ENCODE results near the gene UGT1A9.

The UGT1A9 gene

DNA sequence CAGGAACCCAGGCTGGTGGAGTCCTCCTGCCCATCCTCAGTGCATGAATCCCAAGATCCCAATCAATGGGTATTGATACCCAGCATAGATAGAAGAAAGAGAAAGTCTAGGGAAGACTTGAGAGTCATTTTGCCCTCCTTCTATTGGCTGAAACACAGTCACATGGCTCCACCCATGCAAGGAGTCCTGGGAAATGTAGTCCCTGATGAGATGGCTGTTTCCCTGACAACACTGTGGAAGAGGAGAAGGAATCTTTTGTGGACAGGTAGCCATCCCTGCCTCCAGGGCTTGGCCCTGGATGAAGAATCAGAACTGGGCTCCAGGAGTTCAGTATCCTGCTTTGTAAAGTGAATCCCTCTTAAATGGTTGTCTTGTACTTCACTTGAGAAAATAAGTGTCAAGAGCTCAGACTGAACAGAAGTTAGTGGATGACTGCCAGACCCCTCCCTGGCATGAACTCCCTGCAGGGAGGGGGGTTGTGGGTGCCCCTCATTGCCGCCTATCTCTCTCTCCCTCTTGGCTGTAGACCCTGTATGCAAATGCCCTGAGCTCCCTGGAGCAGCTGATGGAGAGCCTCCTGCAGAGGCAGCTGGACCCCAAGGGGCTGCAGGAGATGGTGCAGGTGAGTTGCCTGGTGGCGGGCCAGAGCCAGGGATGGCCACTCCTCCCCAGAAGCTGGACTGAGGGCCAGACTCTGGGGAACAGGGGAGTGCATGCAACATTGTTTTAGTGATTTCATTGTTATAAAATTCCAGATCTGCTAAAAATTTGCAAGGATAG lies 142.5 kb downstream of the UGT1A9 start:
- no peak for DNase-seq (ENCODE audit: extremely low read depth in 1 of 2, low read depth in 1 of 2)

DNA sequence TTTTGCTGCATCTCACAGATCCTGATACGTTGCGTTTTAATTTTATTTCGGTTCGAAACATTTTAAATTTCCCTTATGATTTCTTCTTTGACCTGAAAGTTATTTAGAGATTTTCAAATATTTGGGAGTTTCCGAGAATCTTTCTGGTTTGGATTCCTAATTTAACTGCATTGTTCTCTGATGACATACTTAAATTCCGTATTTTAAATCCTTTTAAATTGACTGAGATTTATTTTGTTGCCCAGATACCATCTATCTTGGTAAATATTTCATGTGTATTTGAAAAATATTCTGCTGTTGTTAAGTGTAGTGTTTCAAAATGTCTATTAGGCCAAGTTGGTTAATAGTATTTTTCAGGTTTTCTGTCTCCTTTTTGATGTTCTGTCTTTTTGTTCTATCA lies 144.2 kb downstream of the UGT1A9 start:
- DNase-seq (ENCODE audit: extremely low read depth in 1 of 2, low read depth in 1 of 2), result no peak

DNA sequence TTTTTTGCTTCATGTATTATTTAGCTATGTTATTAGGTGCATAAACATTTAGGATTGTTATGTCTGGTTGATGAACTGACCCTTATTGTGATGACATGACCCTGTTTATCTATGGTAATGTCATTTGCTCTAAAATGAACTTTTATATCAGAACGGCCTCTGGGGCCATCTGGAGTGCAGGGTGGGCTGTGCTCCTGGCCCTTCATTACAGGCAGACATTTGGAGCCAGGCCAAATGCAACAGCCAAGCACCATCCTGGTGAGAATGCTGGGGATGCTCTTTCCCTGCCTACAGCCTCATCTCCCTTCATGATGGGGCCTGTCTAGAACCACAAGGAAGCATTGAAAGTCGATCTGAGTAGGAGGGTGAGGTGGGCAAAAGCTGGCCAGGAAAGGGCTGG lies 144.6 kb downstream of the UGT1A9 start:
- DNase-seq (ENCODE audit: extremely low read depth in 1 of 2, low read depth in 1 of 2), result no peak

DNA sequence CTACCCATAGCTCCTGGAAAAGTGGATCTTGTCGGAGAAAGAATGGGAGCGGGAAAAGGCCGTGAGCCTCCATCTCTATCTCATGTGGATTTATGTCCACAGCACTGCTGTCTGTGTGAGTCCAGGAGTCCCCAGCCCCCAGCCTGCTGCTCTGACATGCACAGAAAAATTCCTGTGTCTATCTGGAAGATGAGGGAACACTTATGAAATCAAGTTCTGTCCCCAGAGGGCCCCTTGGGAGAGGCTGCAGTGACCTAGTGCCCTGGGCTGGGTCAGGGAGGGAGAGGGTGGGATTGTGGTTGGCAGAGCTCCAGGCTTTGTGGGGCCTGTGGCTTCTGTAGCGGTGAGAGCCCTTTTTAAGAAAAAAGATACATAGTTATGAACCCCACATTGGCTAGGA lies 145.1 kb downstream of the UGT1A9 start:
- DNase-seq (ENCODE audit: extremely low read depth in 1 of 2, low read depth in 1 of 2), result no peak

DNA sequence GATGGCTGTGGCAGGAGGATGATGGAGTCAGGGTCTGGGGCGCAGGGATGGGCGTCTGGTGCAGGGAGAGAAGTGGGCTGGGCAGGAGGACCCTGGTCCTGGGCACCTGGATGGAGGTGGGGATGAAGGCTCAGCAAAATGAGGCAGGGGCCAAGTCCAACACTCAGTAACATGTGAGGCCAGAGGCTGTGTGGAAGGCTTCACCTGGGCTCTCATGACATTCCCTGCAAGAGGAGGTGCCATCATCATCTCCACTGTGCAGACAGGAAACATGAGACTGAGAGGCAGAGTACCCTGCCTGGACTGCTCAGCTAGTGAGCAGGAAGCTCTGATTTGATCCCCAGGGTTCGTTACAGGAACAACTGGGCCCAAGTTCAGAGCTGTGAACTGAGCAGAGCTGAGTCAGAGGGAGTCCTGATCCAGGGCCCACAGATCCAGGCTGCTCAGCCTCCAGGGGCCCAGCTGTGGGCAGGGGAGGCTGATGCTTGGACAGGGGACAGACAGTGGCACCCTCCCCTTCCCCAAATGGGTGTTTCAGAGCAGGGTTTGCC lies 145.7 kb downstream of the UGT1A9 start:
- DNase-seq (ENCODE audit: extremely low read depth in 1 of 2, low read depth in 1 of 2), result no peak

DNA sequence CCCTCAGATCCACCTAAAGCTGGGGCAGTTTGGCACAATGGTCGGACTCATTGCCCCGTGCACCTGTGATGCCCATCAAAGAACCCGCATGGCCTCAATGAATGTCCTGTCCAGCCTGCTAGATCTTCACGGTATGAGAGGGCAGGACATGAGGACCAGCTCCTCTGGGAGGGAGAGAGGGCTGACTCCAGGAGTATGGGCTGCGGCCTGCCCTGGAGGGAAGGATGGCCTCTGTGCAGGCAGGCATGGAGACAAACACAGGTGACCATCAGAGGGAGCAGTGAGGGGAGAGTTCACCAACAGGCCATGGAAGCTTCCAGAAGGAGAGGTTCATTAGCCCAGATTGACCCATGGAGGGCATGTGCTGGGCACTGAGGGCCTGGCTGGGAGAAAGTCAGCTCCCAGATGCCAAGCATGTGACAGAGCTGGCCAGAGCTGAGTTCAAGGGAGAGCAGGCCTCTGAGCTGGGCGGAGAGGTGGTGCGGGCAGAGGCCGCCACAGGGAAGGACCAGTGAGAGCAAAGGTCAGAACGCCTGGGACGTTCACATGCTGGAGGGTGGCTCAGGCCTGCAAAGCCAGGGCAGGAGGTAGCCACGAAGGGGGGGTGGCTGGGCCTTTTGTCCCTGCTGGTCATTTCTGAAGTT lies 146.4 kb downstream of the UGT1A9 start:
- no peak for DNase-seq (ENCODE audit: extremely low read depth in 1 of 2, low read depth in 1 of 2)

DNA sequence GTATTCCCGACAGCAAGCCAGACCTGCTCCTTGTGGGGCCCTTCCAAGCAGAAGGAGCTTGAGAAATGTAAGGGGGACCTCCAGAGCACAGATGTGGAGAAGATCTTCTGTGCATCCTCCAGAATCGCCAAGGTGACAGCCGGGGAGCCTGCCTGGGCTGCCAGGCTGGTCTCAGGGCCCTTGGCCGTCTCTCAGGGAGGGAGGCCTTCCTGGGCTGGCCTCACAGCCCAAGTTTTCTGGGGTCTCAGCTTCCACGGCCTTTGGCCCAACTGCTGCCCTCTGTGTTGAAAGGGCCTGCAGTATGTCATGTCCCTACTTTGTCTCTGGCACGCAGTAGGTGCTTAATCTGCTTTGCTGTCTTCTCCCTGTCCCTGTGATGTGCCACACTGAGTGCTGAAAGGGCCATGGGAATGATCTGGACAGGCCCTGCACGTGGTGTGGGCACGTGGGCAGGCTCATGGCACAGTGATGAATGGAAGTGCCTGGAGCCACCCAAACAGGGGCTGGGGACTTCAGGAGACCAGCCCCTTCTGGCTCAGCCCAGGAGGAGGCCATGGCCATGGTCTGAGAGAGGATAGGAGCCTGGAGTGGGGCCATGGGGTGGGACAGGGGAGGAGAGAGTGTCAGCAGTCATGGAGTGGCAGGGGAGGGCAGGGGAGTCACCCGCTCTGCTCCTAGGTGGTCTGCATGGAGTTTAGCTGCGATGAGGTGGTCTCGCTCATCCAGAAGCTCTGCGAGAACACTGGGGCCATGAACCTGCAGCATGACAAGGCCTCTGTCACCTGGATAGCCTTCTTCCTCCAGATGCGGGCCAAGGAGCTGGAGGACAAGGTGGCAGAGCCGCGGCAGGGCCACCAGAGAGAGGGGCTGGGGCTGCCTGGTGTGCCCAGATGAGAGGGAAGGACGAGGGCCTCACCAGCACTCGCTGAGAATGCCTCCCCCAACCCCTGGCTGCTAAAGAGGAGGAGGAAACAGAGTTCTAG lies 147.2 kb downstream of the UGT1A9 start:
- DNase-seq (ENCODE audit: extremely low read depth in 1 of 2, low read depth in 1 of 2), result no peak

DNA sequence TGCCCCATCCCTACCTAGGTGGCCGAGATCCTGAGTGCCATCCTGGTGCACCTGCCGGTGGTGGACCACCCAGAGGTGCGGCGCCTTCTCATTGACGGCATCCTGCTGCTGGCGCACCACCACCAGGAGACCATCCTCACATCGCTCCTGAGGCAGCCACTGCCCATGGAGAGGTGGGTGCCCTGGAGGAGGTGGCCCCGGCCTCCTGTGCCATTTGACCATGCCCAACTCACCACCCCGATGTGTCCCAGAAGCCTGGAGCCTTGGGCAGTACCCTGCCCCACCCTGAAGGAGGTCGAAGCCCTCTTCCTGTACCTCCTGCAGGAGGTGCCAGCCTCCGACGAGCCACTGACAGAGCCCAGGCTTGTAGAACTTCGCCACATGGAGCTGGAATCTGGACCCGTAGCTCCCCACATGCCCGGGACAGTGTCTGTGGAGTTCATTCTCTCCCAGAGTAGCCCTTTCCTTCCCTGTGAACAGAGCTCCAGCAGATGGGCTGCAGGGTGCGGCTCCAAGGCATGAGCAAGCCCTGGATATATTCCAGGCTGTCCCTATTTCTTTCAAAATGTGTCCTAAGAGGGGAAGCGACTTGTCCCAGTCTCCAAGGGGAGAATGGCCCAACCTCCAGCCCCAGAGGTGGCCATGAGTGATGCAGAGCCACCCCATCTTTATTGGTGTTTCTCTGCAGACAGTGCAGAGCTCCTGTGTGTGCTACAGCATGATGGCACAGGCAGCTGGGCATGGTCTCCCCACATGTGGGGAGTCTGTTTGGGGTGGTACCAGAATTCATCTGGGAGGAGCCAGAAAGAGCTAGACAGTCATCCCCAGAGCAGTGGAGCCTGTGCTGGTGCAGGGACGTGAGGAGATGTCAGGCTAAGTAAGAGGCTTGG lies 148.4 kb downstream of the UGT1A9 start:
- DNase-seq (ENCODE audit: extremely low read depth in 1 of 2, low read depth in 1 of 2), result no peak

DNA sequence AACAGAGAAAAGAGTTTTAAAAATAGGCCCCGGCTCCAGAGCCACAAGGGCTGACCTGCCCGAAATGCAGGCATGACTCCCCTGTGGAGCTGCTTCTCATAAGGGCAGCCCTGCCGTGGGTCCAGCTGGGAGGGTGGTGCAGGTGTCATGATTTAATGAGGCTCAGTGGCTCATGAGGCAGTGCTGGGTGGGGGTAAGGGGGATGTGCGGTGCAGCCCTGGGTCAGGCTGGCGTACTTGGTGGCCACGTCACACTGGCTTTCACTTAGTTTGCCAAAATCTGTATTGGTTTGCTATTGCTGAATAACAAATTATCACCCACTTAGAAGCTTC lies 149.0 kb downstream of the UGT1A9 start:
- DNase-seq (ENCODE audit: extremely low read depth in 1 of 2, low read depth in 1 of 2), result no peak

DNA sequence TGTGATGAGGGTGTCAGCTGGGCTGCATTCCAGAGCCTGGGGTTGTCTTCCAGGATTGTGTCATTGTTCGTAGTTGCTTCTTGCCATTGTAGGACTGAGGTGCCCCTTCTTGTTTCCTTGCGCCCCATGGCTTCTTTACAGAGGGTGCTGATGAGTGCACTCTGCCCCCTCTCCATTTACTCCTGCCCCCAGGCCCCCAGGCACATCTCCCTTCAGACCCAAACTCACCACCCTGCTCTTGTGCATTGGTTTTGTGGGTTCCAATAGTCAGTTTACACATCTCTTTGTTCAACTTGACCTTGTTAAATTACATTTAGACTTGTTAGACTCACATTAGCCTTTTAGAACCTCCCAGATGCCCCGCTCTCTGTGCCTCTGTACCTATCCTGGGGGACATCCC lies 149.5 kb downstream of the UGT1A9 start:
- no peak for DNase-seq (ENCODE audit: extremely low read depth in 1 of 2, low read depth in 1 of 2)

DNA sequence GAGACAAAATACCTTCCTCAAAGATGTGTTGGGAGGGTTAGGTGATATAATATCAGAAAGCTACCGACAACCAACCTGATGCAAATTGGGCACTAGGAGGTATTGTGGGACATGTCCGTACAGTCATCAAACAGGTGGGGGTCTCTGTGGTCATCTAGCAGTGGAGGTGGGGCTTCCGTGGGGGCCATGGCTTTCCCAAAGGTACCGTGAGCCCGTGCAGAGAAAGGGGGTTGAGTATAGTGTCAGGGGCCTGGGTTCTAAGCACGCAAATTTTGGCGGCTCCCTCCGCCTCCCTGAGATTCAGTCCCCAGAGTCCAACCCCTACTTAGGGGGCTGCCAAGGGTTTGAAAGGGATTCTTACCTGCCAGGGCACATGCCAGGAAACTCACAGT lies 150.0 kb downstream of the UGT1A9 start:
- no peak for DNase-seq (ENCODE audit: extremely low read depth in 1 of 2, low read depth in 1 of 2)

DNA sequence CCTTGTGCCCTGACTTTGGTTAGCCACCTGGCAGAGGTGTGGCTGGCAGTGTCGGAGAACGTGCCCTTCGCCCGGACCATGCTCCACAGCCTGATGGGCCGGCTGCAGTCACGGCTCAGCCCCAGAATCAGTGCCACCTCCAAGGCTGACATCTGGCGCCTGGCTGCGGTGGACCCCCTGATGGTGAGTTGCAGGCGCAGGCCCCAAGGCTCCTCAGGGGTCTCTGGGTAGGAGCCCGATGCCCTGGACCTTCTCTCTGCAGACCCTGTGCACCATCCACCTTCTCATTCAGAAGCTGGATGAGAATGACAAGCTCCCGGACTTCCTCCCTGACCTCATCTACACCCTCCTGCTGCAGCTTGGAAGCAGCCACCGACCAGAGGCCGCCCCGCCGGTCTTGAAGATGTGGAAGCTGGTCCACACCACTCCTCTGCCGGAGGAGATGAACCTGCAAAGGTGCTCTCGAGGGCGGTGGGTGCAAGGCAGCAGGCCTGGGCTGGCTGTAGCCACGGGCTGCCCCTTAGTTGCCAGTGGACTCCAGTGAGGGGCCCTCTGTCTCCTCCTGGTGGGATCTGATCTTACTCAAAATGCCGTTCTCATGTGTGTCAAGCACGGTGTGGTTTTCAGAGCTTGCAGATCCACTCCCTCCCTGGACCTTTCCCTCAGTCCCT lies 150.5 kb downstream of the UGT1A9 start:
- no peak for DNase-seq (ENCODE audit: extremely low read depth in 1 of 2, low read depth in 1 of 2)

Measured in stimulated activated CD8-positive, alpha-beta memory T cell treated with anti-CD3 and anti-CD28 coated beads, Interleukin-7, amount 100 ng/mL, for 48 hours (primary cell).